Measurements from ENCODE around the gene KAT8. TPM values are rescaled to one million over a fixed set of nuclear protein-coding genes. Genes with fewer than 3 reads are reported as not detected.
A peak's percentile ranks its signal among the peaks of the same experiment; 100 is the strongest.

The KAT8 gene
- total and polyA plus RNA-seq, 9 of the 15 experiments (the other 6 are each of a cell fraction or from before 2014, with no cell fraction given), result 10.0 to 98.5 (median 76.4) TPM

GRCh38 chr16:31105677-31106213 lies 11.7 kb upstream of the KAT8 start (continued):
- no peak for TF ChIP-seq ARID3A (IDR thresholded peaks at IDR 0.05; ENCODE audit: borderline replicate concordance, low read depth, low read length)
- no peak for TF ChIP-seq ZNF75A (CRISPR knock-in tag; IDR thresholded peaks at IDR 0.05)
- no peak for TF ChIP-seq ZFP1 (CRISPR knock-in tag; IDR thresholded peaks at IDR 0.05)
- TF ChIP-seq TCF15 (CRISPR knock-in tag; IDR thresholded peaks at IDR 0.05), result no peak
- TF ChIP-seq GATAD2A (IDR thresholded peaks at IDR 0.05), result peak; percentile 93
- no peak; the same call in 1 of the 2 replicates for TF ChIP-seq PRMT5 (CRISPR knock-in tag; IDR thresholded peaks at IDR 0.05)
- no peak for TF ChIP-seq ZNF707 (CRISPR knock-in tag; conservative IDR thresholded peaks at IDR 0.05)
- peak; percentile 95 for TF ChIP-seq L3MBTL2 (IDR thresholded peaks at IDR 0.05)
- no peak for TF ChIP-seq ZNF444 (CRISPR knock-in tag; IDR thresholded peaks at IDR 0.05)
- no peak for TF ChIP-seq UBTF (IDR thresholded peaks at IDR 0.05; ENCODE audit: borderline replicate concordance in 1 of 2, low read depth in 2 of 2, low read length in 2 of 2)
- TF ChIP-seq MLX (CRISPR knock-in tag; conservative IDR thresholded peaks at IDR 0.05), result peak; percentile 98 to 99
- TF ChIP-seq RHOXF2B (CRISPR knock-in tag; conservative IDR thresholded peaks at IDR 0.05), result no peak
- peak; percentile 91 to 94 for TF ChIP-seq E2F6 (IDR thresholded peaks at IDR 0.05; ENCODE audit: borderline replicate concordance in 1 of 2, extremely low read depth in 1 of 2, insufficient read depth in 1 of 2, insufficient read length in 1 of 2, low read depth in 1 of 2, low read length in 1 of 2, poor library complexity in 1 of 2, severe bottlenecking in 1 of 2)
- TF ChIP-seq ZNF668 (CRISPR knock-in tag; IDR thresholded peaks at IDR 0.05), result peak; percentile 80; the same call in 1 of the 2 replicates
- TF ChIP-seq ZBTB43 (CRISPR knock-in tag; IDR thresholded peaks at IDR 0.05), result no peak
- peak; percentile 29; the same call in 1 of the 2 replicates for TF ChIP-seq KLF16 (IDR thresholded peaks at IDR 0.05)
- no peak for TF ChIP-seq HMG20B (CRISPR knock-in tag; IDR thresholded peaks at IDR 0.05)
- TF ChIP-seq EP400 (IDR thresholded peaks at IDR 0.05), result peak; percentile 86
- 0 out of 2 replicates have a peak, but pooled peaks have one; percentile 13 for TF ChIP-seq ZNF57 (CRISPR knock-in tag; IDR thresholded peaks at IDR 0.05)
- no peak for TF ChIP-seq FOXP1 (CRISPR knock-in tag; IDR thresholded peaks at IDR 0.05)
- no peak for TF ChIP-seq POLR3G (IDR thresholded peaks at IDR 0.05; ENCODE audit: extremely low read depth, insufficient read length, insufficient replicate concordance)
- no peak for TF ChIP-seq ZBED1 (IDR thresholded peaks at IDR 0.05)
